Peyer's patch (tissue), 4 donors: Measurements from ENCODE around the gene MYL6.

Source experiments
- POLR2A ChIP-seq, 2 donors: fragments of 450-650 bp; IDR thresholded peaks; one replicate each; pipeline ENCODE4 v1.5.1; 2017; ENCODE audit warnings: antibody characterized with exemption in 2 of 2, mild to moderate bottlenecking in 2 of 2, moderate library complexity in 2 of 2
- TF ChIP-seq, protein P1 (sequence below), 6 experiments: fragments of 450-650 bp in 4 of 6; fragments of 200-600 bp in 2 of 6; sonication (generic) in 1 of 6; IDR thresholded peaks; one replicate each; pipeline ENCODE4 v1.5.1; 2017 to 2019; ENCODE audit warnings: antibody characterized with exemption in 6 of 6, mild to moderate bottlenecking in 3 of 6, moderate library complexity in 1 of 6

- TF ChIP-seq, protein P1, sequence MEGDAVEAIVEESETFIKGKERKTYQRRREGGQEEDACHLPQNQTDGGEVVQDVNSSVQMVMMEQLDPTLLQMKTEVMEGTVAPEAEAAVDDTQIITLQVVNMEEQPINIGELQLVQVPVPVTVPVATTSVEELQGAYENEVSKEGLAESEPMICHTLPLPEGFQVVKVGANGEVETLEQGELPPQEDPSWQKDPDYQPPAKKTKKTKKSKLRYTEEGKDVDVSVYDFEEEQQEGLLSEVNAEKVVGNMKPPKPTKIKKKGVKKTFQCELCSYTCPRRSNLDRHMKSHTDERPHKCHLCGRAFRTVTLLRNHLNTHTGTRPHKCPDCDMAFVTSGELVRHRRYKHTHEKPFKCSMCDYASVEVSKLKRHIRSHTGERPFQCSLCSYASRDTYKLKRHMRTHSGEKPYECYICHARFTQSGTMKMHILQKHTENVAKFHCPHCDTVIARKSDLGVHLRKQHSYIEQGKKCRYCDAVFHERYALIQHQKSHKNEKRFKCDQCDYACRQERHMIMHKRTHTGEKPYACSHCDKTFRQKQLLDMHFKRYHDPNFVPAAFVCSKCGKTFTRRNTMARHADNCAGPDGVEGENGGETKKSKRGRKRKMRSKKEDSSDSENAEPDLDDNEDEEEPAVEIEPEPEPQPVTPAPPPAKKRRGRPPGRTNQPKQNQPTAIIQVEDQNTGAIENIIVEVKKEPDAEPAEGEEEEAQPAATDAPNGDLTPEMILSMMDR (IDR thresholded peaks at IDR 0.05), result no peak
- no peak for TF ChIP-seq POLR2A (IDR thresholded peaks at IDR 0.05)
Measured at GRCh38 chr12:56126732-56127239, 31.4 kb upstream of the MYL6 start.
